HG03045 (cell line): ENCODE measurements around the gene MYBPC2.

Experiments used
- ATAC-seq: cut with Tn5 transposase; IDR thresholded peaks from one replicate; pipeline ENCODE4 v1.9.1; 2021; ENCODE audit warnings: mild to moderate bottlenecking, moderate library complexity; ENCODE audit not compliant: unreplicated experiment

MYBPC2 gene

DNA sequence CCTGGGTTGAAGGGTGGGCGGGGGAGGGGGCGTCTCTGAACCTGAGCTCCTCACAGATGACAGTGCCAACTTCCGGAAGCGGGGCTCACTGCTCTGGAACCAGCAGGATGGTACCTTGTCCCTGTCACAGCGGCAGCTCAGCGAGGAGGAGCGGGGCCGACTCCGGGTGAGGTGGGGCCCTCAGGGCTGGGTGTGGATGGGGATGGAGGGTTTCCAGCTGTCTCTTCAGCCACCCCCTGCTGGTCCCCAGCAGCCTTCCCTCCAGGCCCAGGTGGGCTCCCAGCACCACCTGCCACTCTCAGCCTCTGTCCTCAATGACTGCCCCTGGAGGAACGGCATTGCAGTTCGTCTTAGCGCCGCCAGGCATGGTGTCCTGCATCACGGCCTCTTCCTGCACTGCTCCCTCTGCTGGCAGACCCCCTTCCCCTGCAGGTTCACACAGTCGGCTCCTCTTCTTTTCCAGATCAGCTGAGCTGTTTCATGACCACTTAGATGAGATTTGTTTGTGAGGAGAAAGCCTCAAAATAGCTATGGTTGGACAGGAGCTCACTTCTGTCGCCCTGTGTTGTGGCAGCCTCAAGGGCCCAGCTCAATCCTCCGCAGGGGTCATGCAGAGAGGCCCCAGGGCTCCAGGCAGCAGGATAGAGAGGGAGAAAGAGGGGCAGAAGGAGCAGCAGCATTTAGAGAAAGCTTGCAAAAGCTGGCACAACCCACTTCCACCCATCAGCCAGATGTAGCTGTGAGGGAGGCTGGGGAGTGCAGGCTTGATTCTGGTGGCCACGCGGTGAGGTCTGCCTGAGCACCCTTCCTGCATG lies 46.4 kb downstream of the MYBPC2 start:
- ATAC-seq = no peak

DNA sequence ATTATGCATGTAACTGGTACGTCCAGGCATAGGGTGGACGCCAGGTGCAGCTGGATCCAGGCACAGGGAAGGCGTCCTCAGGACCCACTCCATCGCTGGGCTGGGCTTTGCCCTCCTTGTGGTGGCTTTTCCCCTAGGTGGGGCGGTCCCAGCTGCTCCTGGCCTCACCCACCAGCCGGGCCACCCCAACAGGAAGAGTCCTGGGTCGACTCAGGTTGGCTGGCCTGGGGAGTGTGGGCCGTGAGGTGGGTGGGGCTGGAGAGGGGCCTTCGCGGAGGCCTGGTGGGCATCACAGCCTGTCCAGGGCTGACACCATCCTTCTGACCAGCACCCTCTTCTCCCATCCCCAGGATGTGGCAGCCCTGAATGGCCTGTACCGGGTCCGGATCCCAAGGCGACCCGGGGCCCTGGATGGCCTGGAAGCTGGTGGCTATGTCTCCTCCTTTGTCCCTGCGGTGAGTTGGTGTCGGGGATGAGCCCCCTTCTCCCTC lies 47.1 kb downstream of the MYBPC2 start:
- ATAC-seq = no peak

DNA sequence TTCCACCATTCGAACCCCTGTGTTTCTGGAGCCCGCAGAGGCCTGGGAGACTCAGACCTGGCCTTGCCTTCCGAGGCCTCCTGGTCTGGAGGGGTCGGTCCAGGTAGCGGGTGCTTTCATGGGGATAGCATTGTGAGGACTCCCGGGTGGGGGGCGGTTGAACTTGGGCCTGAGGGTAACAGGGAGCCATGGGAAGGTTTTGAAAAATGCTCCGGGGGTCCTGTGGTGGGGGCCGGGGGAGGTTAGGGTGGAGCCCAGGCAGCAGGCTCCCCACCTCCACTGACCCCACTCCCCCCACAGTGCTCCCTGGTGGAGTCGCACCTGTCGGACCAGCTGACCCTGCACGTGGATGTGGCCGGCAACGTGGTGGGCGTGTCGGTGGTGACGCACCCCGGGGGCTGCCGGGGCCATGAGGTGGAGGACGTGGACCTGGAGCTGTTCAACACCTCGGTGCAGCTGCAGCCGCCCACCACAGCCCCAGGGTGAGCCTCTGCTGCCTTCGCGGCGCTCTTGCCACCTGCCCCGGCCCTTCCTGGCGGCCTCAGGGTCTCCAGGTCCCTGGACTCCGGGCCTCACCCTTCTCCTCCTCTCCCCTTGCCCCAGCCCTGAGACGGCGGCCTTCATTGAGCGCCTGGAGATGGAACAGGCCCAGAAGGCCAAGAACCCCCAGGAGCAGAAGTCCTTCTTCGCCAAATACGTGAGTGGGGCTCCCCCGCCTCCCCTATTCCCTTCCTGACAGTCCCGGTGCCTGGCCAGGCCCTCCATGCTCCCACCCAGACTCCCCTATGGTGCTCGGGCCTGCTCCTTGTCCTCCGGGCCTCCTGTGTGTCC lies 47.8 kb downstream of the MYBPC2 start:
- no peak for ATAC-seq

DNA sequence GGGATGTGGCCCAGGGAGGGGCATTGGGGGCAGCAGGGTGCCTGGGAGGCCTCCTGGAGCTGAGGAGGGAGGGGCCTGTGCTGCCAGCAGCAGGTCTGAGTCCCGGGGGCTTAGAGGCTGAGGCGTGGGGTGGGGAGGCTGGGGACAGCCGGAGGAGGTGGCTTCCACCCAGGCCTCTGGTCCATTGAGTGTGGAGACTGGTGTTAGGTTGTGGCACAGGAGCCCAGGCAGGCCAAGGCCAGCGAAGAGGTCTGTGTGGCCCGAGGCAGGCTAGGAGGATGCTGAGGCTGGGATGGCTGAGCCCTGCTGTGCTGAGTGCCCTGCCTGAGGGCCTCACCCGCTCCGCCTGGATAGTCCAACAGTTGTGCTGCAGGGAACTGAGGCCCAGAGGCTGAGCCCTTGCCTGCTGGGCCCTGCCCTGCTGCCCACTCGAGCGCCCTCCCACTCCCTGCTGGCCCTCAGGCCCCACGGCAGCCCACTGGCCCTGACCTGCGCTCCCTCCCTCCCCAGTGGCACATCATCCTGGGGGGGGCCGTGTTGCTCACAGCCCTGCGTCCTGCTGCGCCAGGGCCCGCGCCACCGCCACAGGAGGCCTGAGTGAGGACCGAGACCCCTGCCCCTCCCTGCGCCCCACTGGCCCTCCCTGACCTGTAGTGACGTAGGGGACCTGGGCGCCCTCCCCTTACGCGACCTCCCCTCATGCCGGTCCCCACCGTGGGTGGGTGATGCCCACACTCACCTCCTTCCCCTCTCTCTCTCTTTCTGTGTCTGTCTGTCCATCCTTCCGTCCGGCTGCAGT lies 48.9 kb downstream of the MYBPC2 start:
- ATAC-seq = no peak

DNA sequence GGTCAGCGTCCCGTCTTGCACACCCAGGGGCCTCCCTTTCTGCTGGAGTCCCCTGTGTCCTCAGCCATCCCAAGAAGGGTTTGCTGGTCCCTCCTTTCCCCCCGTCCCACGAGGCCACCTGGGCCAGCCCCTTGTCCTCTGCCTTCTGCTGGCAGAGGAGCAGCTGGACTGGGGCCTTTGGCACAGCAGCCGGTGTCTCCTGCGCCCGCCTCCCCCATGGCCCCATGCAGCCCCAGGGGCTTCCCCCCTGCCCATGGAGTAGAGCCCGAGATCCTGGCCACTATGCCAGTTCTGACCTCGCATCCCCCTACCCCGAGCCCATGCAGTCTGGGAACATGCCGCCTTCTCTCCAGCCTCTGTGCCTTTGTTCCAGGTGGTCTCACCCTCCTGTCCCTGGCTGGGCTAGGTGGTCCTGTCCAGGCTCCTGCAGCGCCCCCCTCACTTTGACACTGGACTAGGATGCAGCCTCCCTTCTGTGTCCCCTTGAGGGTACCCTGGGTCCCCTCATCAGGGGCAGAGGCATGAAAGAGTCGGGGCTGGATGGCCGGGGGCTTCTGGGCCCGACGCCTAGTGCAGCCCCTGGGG lies 49.7 kb downstream of the MYBPC2 start:
- no peak for ATAC-seq

DNA sequence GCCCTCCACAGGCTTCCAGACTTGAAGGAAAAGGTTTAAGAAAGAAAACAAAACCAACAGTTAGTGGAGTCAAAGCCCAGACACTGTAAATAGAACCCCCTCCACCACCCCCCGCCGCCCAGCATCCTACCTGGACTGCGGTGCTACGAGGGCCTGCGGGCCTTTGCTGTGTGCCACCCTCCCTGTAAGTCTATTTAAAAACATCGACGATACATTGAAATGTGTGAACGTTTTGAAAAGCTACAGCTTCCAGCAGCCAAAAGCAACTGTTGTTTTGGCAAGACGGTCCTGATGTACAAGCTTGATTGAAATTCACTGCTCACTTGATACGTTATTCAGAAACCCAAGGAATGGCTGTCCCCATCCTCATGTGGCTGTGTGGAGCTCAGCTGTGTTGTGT lies 50.2 kb downstream of the MYBPC2 start:
- no peak for ATAC-seq

DNA sequence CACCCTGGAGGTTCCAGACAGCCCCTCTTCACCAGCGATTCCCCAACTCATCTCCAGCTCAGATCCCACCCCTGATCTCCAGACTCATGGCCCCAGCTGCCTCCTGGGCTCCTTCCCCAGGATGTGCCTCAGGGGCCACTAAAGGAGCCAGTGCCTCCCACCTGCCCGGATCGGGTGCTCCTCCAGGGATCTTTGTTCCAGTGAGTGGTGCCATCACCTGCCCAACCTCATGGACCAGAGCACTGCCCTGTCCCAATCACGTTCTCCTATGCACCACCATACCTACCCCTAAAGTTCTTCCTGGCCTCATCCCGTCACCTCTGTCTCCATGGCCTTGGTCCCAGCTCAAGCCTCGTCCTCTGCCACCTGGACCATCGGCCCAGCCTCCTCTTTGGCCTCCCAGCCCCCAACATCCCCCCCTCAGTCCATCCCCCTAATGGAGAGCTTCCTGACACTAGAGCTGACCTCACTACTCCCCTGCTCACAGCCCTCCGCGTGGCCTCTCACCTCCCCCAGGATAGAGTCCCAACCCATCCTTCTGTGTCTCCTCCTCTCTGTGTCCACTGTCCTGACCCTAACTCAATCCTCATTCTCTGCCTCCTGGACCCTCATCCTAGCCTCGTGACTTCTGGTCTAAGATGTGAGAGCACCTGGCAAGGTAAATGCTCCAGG lies 52.7 kb downstream of the MYBPC2 start:
- ATAC-seq = no peak

DNA sequence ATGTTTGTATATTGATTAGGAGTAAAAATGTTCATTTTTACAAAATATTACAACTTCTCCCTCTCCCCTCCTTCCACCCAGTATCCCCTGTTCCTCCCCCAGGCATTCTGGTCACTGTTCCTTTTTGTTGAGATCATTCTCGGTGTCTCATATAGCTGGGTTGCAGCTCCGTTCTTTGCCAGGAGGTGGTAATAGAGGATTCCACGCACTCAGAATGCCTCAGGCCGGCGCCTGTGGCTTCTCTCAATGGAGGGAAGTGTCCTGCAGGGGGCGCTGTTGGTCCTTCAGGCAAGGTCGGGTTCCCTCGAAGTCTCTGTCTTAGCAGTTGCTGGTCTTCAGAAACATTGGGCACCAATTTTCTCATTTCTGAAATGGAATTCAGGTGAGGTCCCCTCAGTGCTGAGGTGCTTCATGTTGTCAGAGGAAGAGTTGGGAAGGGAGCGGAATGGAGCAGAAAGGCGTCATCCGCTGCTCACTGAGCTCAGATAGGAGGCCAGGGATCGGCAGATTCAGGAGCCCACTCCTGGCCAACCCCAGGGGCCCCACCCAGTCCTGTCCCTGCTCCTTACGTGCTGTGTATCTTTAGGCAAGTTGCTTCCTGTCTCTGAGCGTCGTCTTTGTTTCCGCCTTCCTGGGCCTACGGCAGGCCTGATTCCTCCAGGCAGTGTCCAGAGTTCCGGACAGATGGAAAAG lies 54.3 kb downstream of the MYBPC2 start:
- ATAC-seq = no peak

DNA sequence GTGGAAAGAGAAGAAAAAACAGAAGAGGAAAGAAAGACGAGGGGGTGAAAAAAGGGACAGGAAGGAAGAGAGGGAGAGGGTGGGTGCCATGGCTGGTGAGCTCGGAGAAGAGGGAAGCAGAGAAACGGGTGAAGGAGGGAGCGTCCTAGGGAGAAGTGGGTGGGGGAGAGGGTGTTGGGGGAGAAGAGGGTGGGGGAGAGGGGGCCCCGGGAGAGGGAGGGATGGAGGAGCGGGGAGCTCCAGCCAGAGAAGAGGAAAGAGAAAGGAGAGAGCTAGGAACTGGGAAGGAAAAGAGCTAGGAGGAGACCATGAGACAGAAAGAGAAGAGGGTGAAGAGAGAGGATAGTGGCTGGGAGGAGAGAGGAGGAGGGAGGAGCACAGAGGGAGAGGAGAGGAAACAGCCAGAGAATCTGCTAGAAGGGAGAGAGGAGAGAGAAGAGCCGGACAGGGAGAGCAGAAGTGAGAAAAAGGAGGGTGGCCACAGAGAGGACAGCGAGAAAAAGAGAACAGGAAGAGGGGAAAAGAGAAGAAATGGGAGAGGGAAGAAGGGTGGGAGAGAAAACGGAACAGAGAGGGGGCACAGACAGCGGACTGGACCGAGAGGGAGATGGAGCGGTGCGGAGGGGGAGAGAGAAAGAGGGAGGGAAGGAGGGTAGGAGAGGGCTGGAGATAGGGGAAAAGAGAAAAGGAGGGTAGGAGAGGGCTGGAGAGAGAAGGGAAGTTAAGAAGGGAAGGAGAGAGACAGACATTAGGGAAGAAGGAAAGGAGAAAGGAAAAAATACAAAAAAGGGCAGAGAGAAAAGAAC lies 55.9 kb downstream of the MYBPC2 start:
- no peak for ATAC-seq

DNA sequence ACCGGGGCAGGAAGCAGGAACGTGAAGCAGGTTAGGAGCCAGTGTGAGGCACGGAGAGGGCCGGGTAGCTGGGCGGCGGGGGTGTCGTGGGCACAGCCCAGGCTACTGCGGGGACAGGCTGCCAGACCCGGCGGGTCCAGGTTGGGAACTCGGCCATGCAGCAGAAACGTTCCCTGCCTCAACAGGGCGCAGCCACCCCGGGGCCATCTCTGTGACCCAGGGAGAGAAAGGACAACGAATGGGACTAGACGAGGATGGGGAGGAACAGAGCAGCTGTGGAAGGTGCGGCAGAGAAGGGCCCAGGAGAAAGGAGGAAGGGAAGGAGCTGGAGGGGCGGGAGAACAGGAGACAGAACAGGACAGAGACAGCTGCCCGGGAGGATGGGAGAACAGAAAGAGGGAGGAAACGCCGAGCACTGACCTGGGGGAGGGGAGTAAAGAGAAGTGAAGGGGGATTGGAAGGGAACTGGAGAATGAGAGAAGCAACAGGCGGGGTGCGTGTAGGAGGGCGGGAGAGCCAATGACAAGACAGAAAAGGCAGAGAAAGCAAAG lies 56.8 kb downstream of the MYBPC2 start:
- ATAC-seq = no peak

DNA sequence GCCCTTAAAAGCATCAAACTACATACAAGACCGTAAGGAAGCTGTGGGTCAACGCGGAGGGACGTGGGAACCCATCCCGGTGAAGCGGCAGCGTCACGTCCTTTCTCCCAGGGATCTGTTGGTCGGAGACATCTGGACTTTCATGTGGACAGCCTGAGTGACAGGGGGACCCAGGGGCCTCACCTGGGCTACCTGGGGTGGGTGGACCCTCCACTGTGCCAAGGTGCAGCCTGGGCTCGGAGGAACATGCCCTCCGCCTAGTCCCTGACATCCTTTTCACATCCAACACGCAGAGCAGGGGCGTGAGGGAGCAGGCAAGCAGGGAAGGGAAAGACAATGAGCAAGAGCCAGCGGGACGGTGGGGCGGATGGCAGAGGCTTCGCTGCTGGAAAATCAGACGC lies 57.7 kb downstream of the MYBPC2 start:
- no peak for ATAC-seq

DNA sequence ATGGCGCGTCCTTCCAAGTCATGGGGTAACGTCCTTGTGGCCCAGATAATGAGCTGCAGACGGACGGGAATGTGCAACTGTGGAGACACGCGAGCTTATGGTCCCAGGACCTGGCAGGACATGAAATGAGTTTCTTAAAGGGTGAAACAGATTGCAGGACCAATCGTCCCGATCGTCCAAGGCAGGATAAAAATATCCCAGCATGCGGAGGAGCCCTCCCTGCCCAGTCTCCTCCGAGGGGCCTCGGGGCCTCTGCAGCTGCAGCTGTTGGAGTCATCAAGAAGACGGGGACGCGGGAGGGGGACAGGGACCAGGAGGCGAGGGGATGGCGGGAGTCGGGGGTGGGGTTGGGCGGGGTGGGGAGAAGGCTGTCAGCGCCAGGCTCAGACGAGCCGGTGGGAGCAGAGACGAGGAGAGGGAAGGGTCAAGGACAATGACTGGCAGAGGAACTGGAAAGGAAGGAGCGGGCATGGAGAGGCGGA lies 58.3 kb downstream of the MYBPC2 start:
- ATAC-seq = no peak

DNA sequence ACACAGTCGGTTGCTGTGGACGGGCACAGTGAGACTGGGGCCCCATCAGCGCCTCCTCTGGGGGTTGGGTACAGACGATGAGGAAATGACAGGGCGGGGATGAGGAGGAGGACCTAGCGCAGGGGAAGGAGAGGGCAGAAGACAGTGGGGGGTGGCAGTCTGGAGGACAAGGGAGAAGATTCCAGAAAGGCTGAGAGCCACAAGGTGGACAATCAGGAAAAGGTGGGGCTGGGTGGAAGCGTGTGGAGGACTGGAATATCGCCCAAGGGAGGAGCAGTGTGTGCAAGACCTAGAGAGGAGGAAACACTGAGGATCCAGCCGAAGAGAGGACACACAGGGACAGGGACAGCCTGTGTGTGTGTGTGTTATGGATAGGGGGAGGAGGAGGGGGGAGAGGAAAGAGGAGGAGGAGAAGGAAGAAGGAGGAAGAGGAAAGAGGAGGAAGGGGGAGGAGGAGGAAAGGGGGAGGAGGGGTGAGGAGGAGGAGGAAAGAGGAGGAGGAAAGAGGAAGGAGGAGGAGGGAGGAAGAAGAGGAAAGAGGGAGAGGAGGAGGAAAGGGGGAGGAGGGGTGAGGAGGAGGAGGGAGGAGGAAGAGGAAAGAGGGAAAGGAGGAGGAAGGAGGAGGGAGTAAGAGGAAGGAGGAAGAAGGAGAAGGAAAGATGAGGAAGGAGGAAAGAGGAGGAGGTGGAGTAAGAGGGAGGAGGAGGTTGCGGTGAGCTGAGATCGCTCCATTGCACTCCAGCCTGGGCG lies 59.8 kb downstream of the MYBPC2 start:
- ATAC-seq = no peak

DNA sequence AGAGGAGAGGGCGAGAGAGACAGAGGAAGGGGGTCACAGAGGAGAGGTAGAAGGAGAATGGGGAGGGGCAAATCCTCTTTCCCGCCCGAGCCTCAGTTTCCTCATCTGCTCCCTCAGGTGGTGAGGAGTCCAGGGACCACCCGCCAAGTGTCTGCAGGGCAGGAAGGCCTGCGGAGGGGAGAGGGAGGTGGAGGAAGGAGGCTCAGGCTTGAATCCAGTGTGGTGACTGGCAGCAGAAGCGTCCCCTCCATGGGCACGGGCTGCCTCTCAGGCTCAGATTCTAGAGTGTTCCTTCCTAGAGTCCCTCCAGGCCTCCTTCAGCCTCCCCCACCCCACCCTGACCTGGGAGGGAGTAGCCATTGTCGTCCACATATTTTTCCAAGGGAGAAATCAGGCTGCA lies 60.5 kb downstream of the MYBPC2 start:
- ATAC-seq = no peak

DNA sequence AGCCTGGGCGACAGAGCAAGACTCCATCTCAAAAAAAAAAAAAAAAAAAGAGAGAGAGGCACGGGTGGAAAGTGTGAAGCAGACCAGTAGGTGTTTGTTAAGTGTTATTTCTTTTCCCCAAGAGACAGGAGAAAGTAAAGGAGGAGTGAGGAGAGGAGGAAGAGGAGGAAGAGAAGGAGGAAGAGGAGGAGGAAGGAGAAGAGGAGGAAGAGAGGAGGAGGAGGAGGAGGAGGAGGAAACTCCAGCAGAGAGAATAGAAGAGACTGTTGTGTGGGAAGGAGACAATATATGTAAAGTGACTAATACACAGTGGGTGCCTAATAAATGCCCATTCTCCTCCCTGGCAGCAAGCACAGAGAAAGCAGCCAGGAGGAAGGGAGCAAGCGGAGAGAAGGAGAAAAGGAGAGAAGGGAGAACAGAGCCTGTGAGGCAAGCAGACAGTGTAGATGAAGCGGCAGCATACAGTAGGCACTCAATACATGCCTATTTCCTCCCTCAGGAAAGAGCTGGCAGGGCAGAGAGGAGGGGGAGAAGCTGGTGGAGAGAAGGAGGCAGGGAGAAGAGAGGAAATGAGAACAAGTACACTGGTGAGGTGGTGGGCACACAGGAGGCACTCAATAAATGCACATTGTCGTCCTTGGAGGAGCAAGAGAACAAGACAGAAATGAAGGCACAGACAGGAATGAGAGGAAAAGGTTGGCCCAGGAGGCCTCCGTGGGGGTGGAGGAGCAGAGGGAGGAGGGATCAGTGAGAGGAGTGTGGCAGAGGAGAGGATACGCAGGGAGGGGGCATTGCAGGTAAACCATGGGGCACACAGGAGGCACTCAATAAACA lies 61.7 kb downstream of the MYBPC2 start:
- no peak for ATAC-seq

DNA sequence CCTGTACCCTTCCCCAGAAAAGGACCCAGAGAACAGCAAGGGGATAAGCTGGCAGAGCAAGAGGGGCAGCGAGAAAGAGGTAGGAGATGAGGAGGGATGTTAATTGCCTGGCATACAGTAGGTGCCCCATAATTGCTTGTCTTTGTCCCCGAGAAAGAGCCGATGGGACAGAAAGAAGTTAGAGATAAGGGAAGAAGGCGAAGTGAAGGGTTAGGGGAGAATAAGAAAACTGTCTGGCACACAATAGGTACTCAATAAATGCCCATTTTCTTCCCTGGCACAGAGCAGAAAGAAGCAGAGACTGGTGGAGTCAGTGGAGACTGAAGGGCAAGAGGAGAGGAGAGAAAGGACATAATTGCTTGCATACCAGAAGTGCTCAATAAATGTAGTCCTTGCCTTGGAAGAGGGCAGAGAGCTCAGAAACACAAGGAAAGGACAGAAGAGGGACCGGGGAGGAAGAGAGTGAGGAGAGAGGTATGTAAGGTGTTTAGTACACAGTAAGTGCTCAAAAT lies 62.4 kb downstream of the MYBPC2 start:
- no peak for ATAC-seq
